Measurements from ENCODE around the gene KRT32. TPM values are rescaled to one million over a fixed set of nuclear protein-coding genes. Genes with fewer than 3 reads are reported as not detected.

The KRT32 gene
- total RNA-seq, 1 donor from 2014 or later, result not detected

GRCh38 chr17:41421617-41422016, 45.6 kb downstream of the KRT32 start:
- DNase-seq (ENCODE audit: low read depth), result no peak
- H3K27ac Mint-ChIP-seq (ENCODE audit: unreplicated experiment), result no peak overlapping the region
- no peak overlapping the region for H3K9ac ChIP-seq (ENCODE audit: low read length)
- H3K36me3 ChIP-seq (ENCODE audit: insufficient read depth, low read length), result no peaks in the 10 kb centered on the region
- H3K4me1 ChIP-seq (ENCODE audit: insufficient read depth, low read length), result peaks cover 22% of the 10 kb centered on the region
- no peaks in the 10 kb centered on the region for H3K9me3 ChIP-seq (ENCODE audit: insufficient read depth, low read depth, low read length)
- no peak overlapping the region for H3K4me3 ChIP-seq (ENCODE audit: insufficient read depth, low read depth, low read length)
- H2AFZ ChIP-seq (ENCODE audit: low read depth, low read length), result no peak overlapping the region
- H3K9me3 Mint-ChIP-seq (ENCODE audit: unreplicated experiment), result no peaks in the 10 kb centered on the region
- TF ChIP-seq EZH2 (IDR thresholded peaks at IDR 0.05; ENCODE audit: insufficient read depth, low read length) (no peak), CTCF (IDR thresholded peaks at IDR 0.05; ENCODE audit: insufficient read depth, low read depth, low read length) (no peak)
- no peaks in the 10 kb centered on the region for H4K20me1 ChIP-seq (ENCODE audit: insufficient read depth, low read length)
- H3K27me3 Mint-ChIP-seq (ENCODE audit: low read depth, unreplicated experiment), result peaks cover 7% of the 10 kb centered on the region
- no peak overlapping the region for H3K27ac ChIP-seq (ENCODE audit: low read depth, low read length)
- no peaks in the 10 kb centered on the region for H3K79me2 ChIP-seq (ENCODE audit: insufficient read depth, low read length)
- no peak overlapping the region for H3K4me3 Mint-ChIP-seq (ENCODE audit: unreplicated experiment)
- H3K36me3 Mint-ChIP-seq (ENCODE audit: low read depth, unreplicated experiment), result peaks cover 3% of the 10 kb centered on the region
- peaks cover 17% of the 10 kb centered on the region for H3K4me1 Mint-ChIP-seq (ENCODE audit: low read depth, unreplicated experiment)
- peak; percentile 17 for FAIRE-seq
- no peaks in the 10 kb centered on the region for H3K27me3 ChIP-seq (ENCODE audit: insufficient read depth, low read length)
- H3K4me2 ChIP-seq (ENCODE audit: low read length), result no peak overlapping the region

- Mint-ChIP-seq H3K9me3 (ENCODE audit: unreplicated experiment) (no peaks in the 10 kb centered on the region), H3K36me3 (ENCODE audit: low read depth, unreplicated experiment) (peaks cover 3% of the 10 kb centered on the region), H3K27me3 (ENCODE audit: low read depth, unreplicated experiment) (peaks cover 7% of the 10 kb centered on the region), H3K4me1 (ENCODE audit: low read depth, unreplicated experiment) (peaks cover 22% of the 10 kb centered on the region), H3K4me3 (ENCODE audit: unreplicated experiment) (no peak overlapping the region), H3K27ac (ENCODE audit: unreplicated experiment) (no peak overlapping the region)
- H2AFZ ChIP-seq (ENCODE audit: low read depth, low read length), result no peak overlapping the region
- H4K20me1 ChIP-seq (ENCODE audit: insufficient read depth, low read length), result no peaks in the 10 kb centered on the region
- H3K9me3 ChIP-seq (ENCODE audit: insufficient read depth, low read depth, low read length), result no peaks in the 10 kb centered on the region
- H3K4me3 ChIP-seq (ENCODE audit: insufficient read depth, low read depth, low read length), result no peak overlapping the region
- no peak overlapping the region for H3K9ac ChIP-seq (ENCODE audit: low read length)
- H3K79me2 ChIP-seq (ENCODE audit: insufficient read depth, low read length), result no peaks in the 10 kb centered on the region
- H3K27ac ChIP-seq (ENCODE audit: low read depth, low read length), result no peak overlapping the region
- TF ChIP-seq EZH2 (IDR thresholded peaks at IDR 0.05; ENCODE audit: insufficient read depth, low read length), result no peak
- no peak for TF ChIP-seq CTCF (IDR thresholded peaks at IDR 0.05; ENCODE audit: insufficient read depth, low read depth, low read length)
- no peaks in the 10 kb centered on the region for H3K36me3 ChIP-seq (ENCODE audit: insufficient read depth, low read length)
- peak overlapping the region; percentile 3 for H3K4me2 ChIP-seq (ENCODE audit: low read length)
- peaks cover 26% of the 10 kb centered on the region for H3K4me1 ChIP-seq (ENCODE audit: insufficient read depth, low read length)
- peak; percentile 74 for DNase-seq (ENCODE audit: low read depth)
- no peaks in the 10 kb centered on the region for H3K27me3 ChIP-seq (ENCODE audit: insufficient read depth, low read length)
- peak; percentile 54 for FAIRE-seq
These were observed 46.1 kb downstream of the KRT32 start for GRCh38 chr17:41421116-41421515.

GRCh38 chr17:41420134-41420533, 47.1 kb downstream of the KRT32 start:
- no peaks in the 10 kb centered on the region for H3K79me2 ChIP-seq (ENCODE audit: insufficient read depth, low read length)
- DNase-seq (ENCODE audit: low read depth) (peak; percentile 31), FAIRE-seq (peak; percentile 62)
- H3K4me3 ChIP-seq (ENCODE audit: insufficient read depth, low read depth, low read length), result no peak overlapping the region
- TF ChIP-seq CTCF (IDR thresholded peaks at IDR 0.05; ENCODE audit: insufficient read depth, low read depth, low read length), result no peak
- no peak for TF ChIP-seq EZH2 (IDR thresholded peaks at IDR 0.05; ENCODE audit: insufficient read depth, low read length)
- H3K9me3 ChIP-seq (ENCODE audit: insufficient read depth, low read depth, low read length), result no peaks in the 10 kb centered on the region
- H3K4me2 ChIP-seq (ENCODE audit: low read length), result no peak overlapping the region
- H3K27ac ChIP-seq (ENCODE audit: low read depth, low read length), result no peak overlapping the region
- no peaks in the 10 kb centered on the region for H3K27me3 ChIP-seq (ENCODE audit: insufficient read depth, low read length)
- no peak overlapping the region for H3K27ac Mint-ChIP-seq (ENCODE audit: unreplicated experiment)
- peaks cover 32% of the 10 kb centered on the region for H3K4me1 Mint-ChIP-seq (ENCODE audit: low read depth, unreplicated experiment)
- H3K9ac ChIP-seq (ENCODE audit: low read length), result no peak overlapping the region
- H3K36me3 ChIP-seq (ENCODE audit: insufficient read depth, low read length), result no peaks in the 10 kb centered on the region
- no peaks in the 10 kb centered on the region for H3K9me3 Mint-ChIP-seq (ENCODE audit: unreplicated experiment)
- H3K27me3 Mint-ChIP-seq (ENCODE audit: low read depth, unreplicated experiment), result peaks cover 7% of the 10 kb centered on the region
- peaks cover 3% of the 10 kb centered on the region for H3K36me3 Mint-ChIP-seq (ENCODE audit: low read depth, unreplicated experiment)
- no peaks in the 10 kb centered on the region for H4K20me1 ChIP-seq (ENCODE audit: insufficient read depth, low read length)
- H3K4me1 ChIP-seq (ENCODE audit: insufficient read depth, low read length), result peaks cover 31% of the 10 kb centered on the region
- no peak overlapping the region for H3K4me3 Mint-ChIP-seq (ENCODE audit: unreplicated experiment)
- H2AFZ ChIP-seq (ENCODE audit: low read depth, low read length), result no peak overlapping the region

Data from astrocyte (in vitro differentiated cells and primary cell).